Fibroblast of mammary gland (primary cell): ENCODE results near the gene MAP7D1.
A peak's percentile ranks its signal among the peaks of the same experiment; 100 is the strongest.

ENCODE experiments used
- DNase-seq: peaks from one replicate; pipeline ENCODE4 v3.0.0-alpha.2; 2010; ENCODE audit warnings: low read depth
- H3K4me3 ChIP-seq: 2 replicates; pipeline ENCODE4 v1.5.1; 2011; ENCODE audit warnings: low read depth, mild to moderate bottlenecking, low read length, moderate library complexity; ENCODE audit not compliant: control insufficient read depth
- TF ChIP-seq, protein P1 (sequence below): conservative IDR thresholded peaks from 2 replicates; pipeline ENCODE4 v1.5.1; 2011; ENCODE audit warnings: low read depth, low read length, inconsistent platforms; ENCODE audit not compliant: control insufficient read depth, insufficient read depth

Gene MAP7D1

DNA sequence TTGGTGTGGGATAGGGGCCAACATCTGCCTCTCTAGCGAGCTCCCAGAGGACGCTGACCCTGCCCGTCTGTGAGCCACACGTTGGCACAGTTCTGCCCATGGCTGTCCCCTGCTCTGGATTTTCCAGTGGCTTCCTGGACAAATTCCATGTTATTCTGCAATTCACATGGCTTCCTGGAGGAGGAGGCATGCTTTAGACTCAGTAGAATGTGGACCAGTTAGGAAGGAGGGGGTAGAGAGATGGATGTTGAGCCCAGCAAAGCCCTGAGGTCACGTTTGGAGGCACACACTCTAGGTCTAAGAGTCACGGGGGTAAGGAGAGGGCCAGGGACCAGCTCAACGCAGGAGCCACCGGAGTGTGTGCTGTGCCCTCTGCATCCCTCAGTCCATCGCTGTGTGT lies 43.1 kb upstream of the MAP7D1 start:
- DNase-seq, result no peak
- no peak overlapping the region for H3K4me3 ChIP-seq
- TF ChIP-seq, protein P1, sequence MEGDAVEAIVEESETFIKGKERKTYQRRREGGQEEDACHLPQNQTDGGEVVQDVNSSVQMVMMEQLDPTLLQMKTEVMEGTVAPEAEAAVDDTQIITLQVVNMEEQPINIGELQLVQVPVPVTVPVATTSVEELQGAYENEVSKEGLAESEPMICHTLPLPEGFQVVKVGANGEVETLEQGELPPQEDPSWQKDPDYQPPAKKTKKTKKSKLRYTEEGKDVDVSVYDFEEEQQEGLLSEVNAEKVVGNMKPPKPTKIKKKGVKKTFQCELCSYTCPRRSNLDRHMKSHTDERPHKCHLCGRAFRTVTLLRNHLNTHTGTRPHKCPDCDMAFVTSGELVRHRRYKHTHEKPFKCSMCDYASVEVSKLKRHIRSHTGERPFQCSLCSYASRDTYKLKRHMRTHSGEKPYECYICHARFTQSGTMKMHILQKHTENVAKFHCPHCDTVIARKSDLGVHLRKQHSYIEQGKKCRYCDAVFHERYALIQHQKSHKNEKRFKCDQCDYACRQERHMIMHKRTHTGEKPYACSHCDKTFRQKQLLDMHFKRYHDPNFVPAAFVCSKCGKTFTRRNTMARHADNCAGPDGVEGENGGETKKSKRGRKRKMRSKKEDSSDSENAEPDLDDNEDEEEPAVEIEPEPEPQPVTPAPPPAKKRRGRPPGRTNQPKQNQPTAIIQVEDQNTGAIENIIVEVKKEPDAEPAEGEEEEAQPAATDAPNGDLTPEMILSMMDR, result no peak

DNA sequence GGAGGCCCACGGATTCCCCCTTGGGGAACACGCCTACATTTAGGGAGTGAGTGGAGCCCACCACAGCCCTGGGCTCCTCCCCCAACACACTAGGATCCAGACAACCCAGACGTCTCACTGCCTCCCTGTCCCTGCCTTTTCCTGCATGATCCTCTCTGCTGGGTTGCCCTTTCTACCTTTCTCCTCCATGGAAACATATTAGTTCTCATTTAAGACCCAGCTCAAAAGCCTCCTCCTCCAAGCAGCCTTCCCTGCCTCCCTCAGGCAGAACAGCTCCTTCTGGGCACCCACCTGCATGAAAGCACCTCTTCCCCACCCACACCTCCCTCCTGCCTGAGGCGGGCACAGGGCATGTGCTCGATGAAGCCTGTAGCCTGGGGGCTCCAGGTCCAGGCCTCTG lies 41.6 kb upstream of the MAP7D1 start:
- no peak overlapping the region for H3K4me3 ChIP-seq
- DNase-seq, result no peak
- TF ChIP-seq, protein P1, result no peak

DNA sequence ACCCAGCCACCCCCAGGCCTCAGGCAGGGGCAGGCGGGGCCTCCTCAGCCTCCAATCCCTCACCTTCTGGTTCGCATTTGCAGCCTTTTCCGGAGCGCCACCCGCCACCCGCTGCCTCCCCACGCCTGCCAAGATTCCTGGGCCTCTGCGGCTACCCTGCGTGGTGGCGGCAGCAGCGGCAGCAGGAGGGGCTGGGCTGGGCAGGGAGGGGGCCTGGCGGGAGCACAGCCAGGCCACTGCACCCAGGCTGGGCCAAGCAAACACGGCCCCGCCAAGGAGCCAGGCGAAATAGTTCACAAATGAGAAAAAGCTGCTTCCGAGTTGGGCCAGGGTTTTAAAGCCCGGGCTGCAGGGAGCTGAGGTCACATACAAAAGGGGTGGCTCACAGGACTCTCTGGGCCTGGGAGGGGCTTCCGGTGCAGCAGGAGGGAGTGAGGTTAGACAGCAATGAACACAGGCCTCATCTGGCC lies 40.7 kb upstream of the MAP7D1 start:
- no peak overlapping the region for H3K4me3 ChIP-seq
- peak; percentile 54 for DNase-seq
- TF ChIP-seq, protein P1, result no peak

DNA sequence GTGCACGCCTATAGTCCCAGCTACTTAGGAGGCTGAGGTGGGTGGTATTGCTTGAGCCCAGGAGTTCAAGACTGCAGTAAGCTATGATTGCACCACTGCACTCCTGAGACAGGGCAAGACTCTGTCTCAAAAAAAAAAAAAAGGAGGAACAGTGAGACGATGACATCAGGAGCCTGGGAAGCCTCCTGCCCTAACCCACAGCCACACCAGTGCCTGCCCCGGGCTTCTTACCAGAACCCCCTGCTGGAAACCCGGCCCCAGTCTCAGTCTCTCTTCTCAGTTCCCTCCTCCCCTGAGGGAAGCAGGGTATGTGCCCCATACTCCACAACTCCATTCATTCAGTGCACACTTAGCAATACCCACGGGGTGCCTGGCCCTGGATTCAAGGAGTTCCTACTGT lies 40.0 kb upstream of the MAP7D1 start:
- peak; percentile 40 for DNase-seq
- no peak overlapping the region for H3K4me3 ChIP-seq
- TF ChIP-seq, protein P1, result no peak

DNA sequence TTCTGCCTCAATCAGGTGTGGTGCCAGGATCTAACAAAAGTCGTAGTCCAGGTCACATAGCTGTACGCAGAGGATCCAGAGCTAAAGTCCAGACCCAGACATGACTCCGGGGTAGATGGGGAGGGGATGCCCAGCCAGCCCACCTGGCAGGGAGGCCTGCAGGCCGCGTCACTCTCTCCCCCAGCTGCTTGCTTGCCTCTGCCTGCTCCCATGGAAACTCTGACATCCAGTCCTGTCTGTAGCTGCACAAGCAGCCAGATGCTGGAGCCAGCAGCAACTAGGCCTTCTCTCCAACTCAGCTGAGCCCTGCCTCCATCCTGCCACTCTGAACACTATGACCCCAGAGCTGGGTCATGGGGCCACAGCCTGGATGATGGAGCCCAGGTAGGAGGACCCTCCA lies 39.1 kb upstream of the MAP7D1 start:
- DNase-seq, result no peak
- TF ChIP-seq, protein P1, result no peak

DNA sequence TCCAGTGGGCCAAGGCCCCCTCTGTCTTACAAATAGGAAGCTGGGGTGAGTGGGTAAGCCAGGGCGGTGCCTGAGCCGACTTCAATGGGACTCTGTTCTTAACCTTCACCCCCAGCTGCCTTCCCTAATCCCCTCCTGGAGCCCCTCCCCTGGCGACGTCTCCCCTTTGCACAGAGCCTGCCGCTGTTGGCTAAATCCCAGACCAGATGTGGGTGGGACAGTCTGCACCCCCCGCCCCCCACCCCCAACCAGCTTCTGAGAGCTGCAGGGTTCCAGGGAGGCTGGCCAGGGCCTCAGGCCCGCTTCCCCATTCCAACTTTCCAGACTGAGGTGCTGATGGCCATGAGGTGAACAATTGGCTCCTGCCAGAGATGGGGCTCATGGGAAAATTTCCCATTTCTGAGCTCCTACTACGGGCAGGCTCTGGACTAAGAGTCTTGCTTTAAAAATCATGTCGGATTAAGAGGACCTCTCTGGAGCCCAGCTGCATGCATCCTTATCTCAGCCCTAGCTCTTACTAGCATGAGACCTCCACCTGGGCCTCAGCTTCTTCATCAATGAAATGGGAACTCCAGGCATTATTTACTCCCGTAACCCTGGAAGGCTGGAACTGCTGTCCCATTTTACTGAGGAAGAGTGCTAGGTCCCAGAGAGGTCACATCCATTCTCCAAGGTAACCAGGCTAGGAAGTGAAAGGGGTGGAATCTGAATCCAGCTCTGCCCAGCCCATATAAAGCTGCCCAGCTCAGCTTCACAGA lies 37.3 kb upstream of the MAP7D1 start:
- TF ChIP-seq, protein P1, result no peak
- no peak for DNase-seq
- H3K4me3 ChIP-seq, result no peak overlapping the region

More for the DNA sequence above, 39.1 kb upstream of the MAP7D1 start:
- no peak overlapping the region for H3K4me3 ChIP-seq
